Upper lobe of right lung (tissue), 1 donor: ENCODE data around the gene PSME1. TPM values are rescaled to one million over a fixed set of nuclear protein-coding genes. Genes with fewer than 3 reads are reported as not detected.

Experiments used
- ATAC-seq: fragments of 200-7000 bp; cut with Tn5 transposase; one replicate; pipeline ENCODE4 v1.9.1; 2020; ENCODE audit warnings: mild to moderate bottlenecking, moderate library complexity
- DNase-seq: peaks from one replicate; pipeline ENCODE4 v3.0.0-alpha.2; 2020
- H3K27ac ChIP-seq: fragments of 200-600 bp; one replicate; pipeline ENCODE4 v1.8.0; 2022
- H3K27me3 ChIP-seq: fragments of 200-600 bp; one replicate; pipeline ENCODE4 v1.8.0; 2022; ENCODE audit warnings: mild to moderate bottlenecking
- H3K36me3 ChIP-seq: fragments of 200-600 bp; one replicate; pipeline ENCODE4 v1.8.0; 2022
- H3K4me1 ChIP-seq: fragments of 200-600 bp; one replicate; pipeline ENCODE4 v1.8.0; 2022
- H3K4me3 ChIP-seq: fragments of 200-600 bp; one replicate; pipeline ENCODE4 v1.8.0; 2022; ENCODE audit warnings: mild to moderate bottlenecking
- H3K9me3 ChIP-seq: fragments of 200-600 bp; one replicate; pipeline ENCODE4 v1.8.0; 2022
- CTCF ChIP-seq: fragments of 200-600 bp; IDR thresholded peaks from one replicate; pipeline ENCODE4 v1.8.0; 2022; ENCODE audit warnings: antibody characterized with exemption
- intact Hi-C: fragments of 100-400 bp; cut with DNase I; formaldehyde crosslinking; loops from one replicate; pipeline ENCODE4 v1.11.0; 2022
- total RNA-seq: library from RNA; stranded (reverse); fragmentation: NEBNext Ultra II Directional; extraction: Animal tissue kit (Norgen Biotek cat#: 25700); gene quantifications from one replicate; pipeline ENCODE4 v1.2.1, GENCODE V29; 2021
- donor health status: DM: no; HTN: yes; CAD: no; lungs with severe emphysema.

PSME1 gene
- total RNA-seq, 1 donor from 2014 or later = 171 TPM

GRCh38 chr14:24171422-24172260 lies 35.6 kb downstream of the PSME1 start, which contains the start of gene REC8:
Gene REC8, plus strand, starts transcription at chr14:24172080. Its CDS starts 473 bp downstream, at chr14:24172553.
- no peak for TF ChIP-seq CTCF
- DNase-seq = peak; percentile 85
- no peaks in the 10 kb centered on the region for H3K9me3 ChIP-seq
- peak within 1 kb of the TSS; percentile 37 for H3K4me3 ChIP-seq
- peak within 1 kb of the TSS; percentile 17 for H3K27ac ChIP-seq
- H3K27me3 ChIP-seq = no peaks in the 10 kb centered on the region
- intact Hi-C loops = no loop called here
- ATAC-seq = peak; percentile 89
- H3K36me3 ChIP-seq = peaks cover 45% of the 10 kb centered on the region
- peaks cover 4% of the 10 kb centered on the region for H3K4me1 ChIP-seq

GRCh38 chr14:24172261-24172860 lies 36.4 kb downstream of the PSME1 start:
- Histone ChIP-seq H3K4me1 (peaks cover 4% of the 10 kb centered on the region), H3K27me3 (no peaks in the 10 kb centered on the region), H3K9me3 (no peaks in the 10 kb centered on the region), H3K27ac (no peak overlapping the region), H3K36me3 (peaks cover 45% of the 10 kb centered on the region), H3K4me3 (peak overlapping the region; percentile 37)
- intact Hi-C loops = no loop called here
- DNase-seq (no peak), ATAC-seq (no peak)
- no peak for TF ChIP-seq CTCF

- no peak for ATAC-seq
- no peak overlapping the region for H3K27ac ChIP-seq
These were observed 36.9 kb downstream of the PSME1 start for GRCh38 chr14:24172871-24173281.

GRCh38 chr14:24176599-24176998 lies 40.6 kb downstream of the PSME1 start:
- no peaks in the 10 kb centered on the region for H3K9me3 ChIP-seq
- ATAC-seq = no peak
- H3K4me1 ChIP-seq = no peaks in the 10 kb centered on the region
- H3K4me3 ChIP-seq = no peak overlapping the region
- no peak overlapping the region for H3K27ac ChIP-seq
- H3K27me3 ChIP-seq = no peaks in the 10 kb centered on the region
- DNase-seq = no peak
- no peak for TF ChIP-seq CTCF
- intact Hi-C loops = no loop called here
- H3K36me3 ChIP-seq = peaks cover 71% of the 10 kb centered on the region

More at GRCh38 chr14:24172871-24173281, 36.9 kb downstream of the PSME1 start:
- intact Hi-C loops = no loop called here
- Histone ChIP-seq H3K36me3 (peaks cover 47% of the 10 kb centered on the region), H3K9me3 (no peaks in the 10 kb centered on the region), H3K4me3 (no peak overlapping the region), H3K27me3 (no peaks in the 10 kb centered on the region), H3K4me1 (peaks cover 4% of the 10 kb centered on the region)
- DNase-seq = no peak
- TF ChIP-seq CTCF = no peak

- Histone ChIP-seq H3K27me3 (no peaks in the 10 kb centered on the region), H3K36me3 (peaks cover 78% of the 10 kb centered on the region), H3K27ac (no peak overlapping the region), H3K9me3 (no peaks in the 10 kb centered on the region), H3K4me3 (no peak overlapping the region), H3K4me1 (no peaks in the 10 kb centered on the region)
- DNase-seq (no peak), ATAC-seq (no peak)
- intact Hi-C loops = no loop called here
- no peak for TF ChIP-seq CTCF
These were observed 41.2 kb downstream of the PSME1 start for GRCh38 chr14:24177041-24177825.
